NCI-H187 (cell line): Measurements from ENCODE around the gene ACSM2A.
"Not testable (repeated sequence)": the region's sequence is repeated elsewhere in the genome, so short reads cannot be mapped to it uniquely, and the experiment has no call there.

Experiments used
- DNase-seq, 2 experiments: peaks; one replicate each; lab custom pipeline; 2025; lab: John Stamatoyannopoulos, UW

ACSM2A gene

DNA sequence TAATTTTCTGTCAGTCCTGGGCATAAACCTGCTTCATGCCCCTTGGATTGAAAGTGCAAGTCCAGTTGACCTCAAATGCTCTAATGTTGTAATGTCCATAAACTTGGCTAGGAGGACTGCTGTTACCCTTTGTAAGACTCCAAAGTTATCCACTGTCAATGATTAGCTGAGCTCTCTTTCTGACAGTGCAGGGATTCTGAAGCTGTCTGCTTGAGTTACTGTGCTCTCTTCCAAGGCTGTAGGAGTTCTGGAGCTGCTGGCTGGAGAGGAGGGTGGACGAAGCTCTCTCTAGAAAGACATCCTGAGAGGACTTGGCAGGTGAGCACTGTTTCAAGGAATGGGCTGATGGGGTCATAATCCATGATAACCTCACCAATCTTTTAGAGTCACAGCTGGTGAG, at the start of gene ACSM2A:
Gene ACSM2A (plus strand): TSS at position 158 of the 400 bp plus-strand sequence. CDS start 8,594 bp downstream, outside the sequence.
- not testable (repeated sequence) for DNase-seq

- no peak for DNase-seq
These were observed 48.7 kb upstream of the ACSM2A start for GRCh38 chr16:20402651-20403050.

DNA sequence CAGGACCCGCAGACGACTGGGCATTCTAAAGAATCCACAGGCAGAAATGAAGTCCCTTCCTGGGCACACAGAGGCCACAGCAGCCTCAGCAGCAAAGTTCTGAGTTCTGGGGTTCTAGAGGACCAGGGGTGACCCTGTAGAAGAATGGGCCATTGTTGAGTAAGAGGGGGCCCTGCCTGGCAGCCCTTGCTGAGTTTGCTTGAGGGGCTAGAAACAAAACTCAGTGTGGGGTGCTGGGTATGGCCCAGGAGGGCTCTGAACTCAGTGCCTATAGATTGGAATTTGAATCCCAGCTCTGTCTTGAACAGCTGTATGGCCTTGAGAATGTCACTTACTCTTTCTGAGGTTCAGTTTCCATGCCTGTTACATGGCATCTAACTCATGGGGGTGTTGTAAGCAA, 46.7 kb upstream of the ACSM2A start, which contains the start of gene PDILT:
Gene PDILT (minus strand): TSS at position 101 of the 400 bp plus-strand sequence. CDS start 5,437 bp downstream, outside the sequence.
- no peak for DNase-seq

GRCh38 chr16:20409398-20410120, 41.8 kb upstream of the ACSM2A start, which contains the start of gene ACSM5:
ACSM5 (plus strand) TSS chr16:20409534; CDS start chr16:20411485, 1,951 bp downstream.
- no peak for DNase-seq

- no peak for DNase-seq
These were observed 41.1 kb upstream of the ACSM2A start for GRCh38 chr16:20410121-20410723.

GRCh38 chr16:20411055-20411454, 40.3 kb upstream of the ACSM2A start:
- DNase-seq: no peak

GRCh38 chr16:20415541-20415940, 35.8 kb upstream of the ACSM2A start:
- no peak for DNase-seq

GRCh38 chr16:20419093-20419492, 32.2 kb upstream of the ACSM2A start:
- DNase-seq: not testable (repeated sequence)

GRCh38 chr16:20421748-20422147, 29.6 kb upstream of the ACSM2A start:
- DNase-seq: not testable (repeated sequence)

DNA sequence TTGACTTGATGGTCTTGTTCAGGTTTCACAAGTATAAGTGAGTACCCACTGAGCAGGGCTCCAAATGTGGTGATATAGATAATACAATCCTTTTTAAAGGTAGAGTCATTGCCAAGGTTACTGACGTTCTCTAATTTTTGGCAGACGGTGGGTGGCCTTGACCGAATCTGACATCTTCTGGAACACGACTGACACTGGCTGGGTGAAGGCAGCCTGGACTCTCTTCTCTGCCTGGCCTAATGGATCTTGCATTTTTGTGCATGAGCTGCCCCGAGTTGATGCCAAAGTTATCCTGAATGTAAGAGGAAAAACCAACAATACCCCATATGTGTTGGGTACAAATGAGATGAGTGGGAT, 27.6 kb upstream of the ACSM2A start:
- DNase-seq: not testable (repeated sequence)

GRCh38 chr16:20424129-20424866, 27.0 kb upstream of the ACSM2A start:
- no peak for DNase-seq

DNA sequence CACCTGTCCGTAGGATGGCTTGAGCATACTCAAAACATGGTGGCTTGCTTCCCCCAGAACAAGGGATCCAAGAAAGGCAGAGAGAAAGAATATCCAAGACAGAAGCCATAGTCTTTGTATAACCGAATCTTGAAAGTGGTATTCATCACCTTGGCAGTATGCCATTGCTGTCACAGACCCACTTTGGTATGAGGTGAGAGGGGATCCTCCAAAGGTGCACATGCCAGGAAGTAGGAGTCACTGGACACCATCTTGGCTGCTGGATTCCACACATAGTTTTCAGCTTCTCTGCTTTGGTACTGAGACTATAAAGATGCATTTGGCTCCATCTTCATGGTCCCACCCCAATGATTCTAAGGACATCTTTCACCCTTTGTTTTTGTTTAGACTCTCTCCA, 23.9 kb upstream of the ACSM2A start:
- not testable (repeated sequence) for DNase-seq

GRCh38 chr16:20429499-20429898, 21.8 kb upstream of the ACSM2A start:
- not testable (repeated sequence) for DNase-seq

DNA sequence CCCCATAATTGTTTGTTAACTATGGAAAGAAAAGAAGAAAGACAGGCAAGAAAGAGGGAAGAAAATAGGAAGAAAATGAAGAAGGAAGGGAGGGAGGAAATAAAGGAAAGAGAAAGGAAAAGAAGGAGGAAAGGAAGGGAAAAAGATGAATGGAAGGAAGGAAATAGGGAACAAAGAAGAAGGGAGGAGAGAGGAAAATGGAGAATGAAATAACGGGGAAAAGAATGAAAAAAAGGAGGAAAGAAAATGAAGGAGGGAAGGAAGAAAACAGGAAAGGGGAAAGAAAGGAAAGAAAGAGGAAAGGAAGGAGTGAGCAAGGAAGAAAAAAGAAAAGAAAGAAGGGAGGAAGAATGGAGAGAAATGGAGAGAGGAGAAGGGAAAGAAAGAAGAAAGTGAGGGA, 20.8 kb upstream of the ACSM2A start:
- not testable (repeated sequence) for DNase-seq

DNA sequence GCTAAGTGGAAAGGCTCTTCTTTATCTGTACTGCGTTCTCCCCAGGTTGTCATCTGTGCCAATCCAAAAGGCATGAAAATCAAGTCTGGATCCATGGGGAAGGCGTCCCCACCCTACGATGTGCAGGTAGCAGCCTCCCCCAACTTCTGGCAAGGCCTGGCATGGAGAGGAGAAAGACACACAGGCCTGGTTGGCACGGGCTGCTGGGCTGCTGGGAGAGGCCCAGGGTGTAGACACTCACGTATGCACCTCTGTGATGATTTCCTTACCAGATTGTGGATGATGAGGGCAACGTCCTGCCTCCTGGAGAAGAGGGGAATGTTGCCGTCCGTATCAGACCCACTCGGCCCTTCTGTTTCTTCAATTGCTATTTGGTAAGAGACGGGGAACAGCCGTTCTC, 20.4 kb upstream of the ACSM2A start:
- no peak for DNase-seq

- DNase-seq: not testable (repeated sequence)
These were observed 12.4 kb upstream of the ACSM2A start for GRCh38 chr16:20438950-20439349.

GRCh38 chr16:20439820-20440231, 11.5 kb upstream of the ACSM2A start:
- DNase-seq: not testable (repeated sequence)

DNA sequence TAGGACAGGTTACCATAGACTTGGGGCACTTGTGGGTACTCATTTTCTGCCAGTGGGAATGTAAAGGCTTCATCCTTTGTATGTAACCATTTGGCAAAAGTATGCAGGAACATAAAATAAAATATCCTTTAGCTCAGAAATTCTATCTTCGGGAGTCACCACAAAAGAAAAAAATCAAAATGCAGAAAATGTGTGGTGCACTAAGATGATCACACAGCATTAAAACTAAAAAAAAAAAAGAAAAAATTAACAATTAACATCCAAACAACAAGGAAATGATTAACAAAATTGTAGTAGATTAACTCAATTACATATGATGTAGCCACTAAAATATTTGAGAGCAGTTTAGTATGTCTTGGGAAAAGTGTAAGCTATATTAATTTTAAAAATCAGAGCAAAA, 10.6 kb upstream of the ACSM2A start:
- not testable (repeated sequence) for DNase-seq

DNA sequence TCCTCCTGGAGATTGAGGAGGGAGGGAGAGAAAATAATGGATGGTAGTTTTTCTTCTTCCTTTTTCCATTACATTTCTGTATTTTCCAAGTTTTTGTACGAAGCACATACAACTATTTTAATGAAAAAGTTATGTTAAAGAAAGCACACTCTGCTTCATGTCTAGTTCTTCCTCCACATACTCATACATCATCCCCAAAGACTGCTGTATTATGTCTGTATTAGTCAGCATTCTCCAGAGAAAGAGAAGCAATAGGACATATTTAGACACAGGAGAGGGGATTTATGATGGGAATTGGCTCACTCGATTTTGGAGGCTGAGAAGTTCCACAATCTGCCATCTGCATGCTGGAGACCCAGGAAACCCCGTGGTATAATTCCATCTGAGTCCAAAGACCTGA, 10.1 kb upstream of the ACSM2A start:
- DNase-seq: no peak

DNA sequence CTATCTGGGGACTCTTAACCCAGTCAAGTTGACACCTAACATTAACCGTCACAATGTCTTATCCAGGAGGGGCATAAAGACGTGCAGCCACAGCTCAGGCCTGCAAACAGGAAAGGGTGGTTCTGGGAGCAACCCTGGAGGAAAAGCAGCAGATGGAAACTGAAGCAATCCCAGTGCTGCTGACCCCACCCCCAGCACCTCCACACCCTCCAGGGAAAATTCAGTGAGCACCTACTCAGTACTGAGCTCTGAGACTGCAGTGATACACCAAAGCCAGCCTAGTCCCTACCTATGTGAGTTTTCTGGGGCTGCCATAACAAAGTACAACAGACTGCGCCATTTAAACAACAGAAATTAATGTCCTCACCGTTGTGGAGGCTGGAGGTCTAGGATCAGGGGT, 9.5 kb upstream of the ACSM2A start:
- not testable (repeated sequence) for DNase-seq

GRCh38 chr16:20446652-20447393, 4.5 kb upstream of the ACSM2A start:
- DNase-seq: not testable (repeated sequence)

- not testable (repeated sequence) for DNase-seq
These were observed 2.3 kb downstream of the ACSM2A start for GRCh38 chr16:20453633-20454032.
